Activated naive CD8-positive, alpha-beta T cell (primary cell): ENCODE measurements around the gene OGDHL.

ENCODE experiments used
- H3K27ac Mint-ChIP-seq: one replicate; pipeline ENCODE4 v1.8.0; 2021; ENCODE audit warnings: mixed read lengths
- H3K27me3 Mint-ChIP-seq: one replicate; pipeline ENCODE4 v1.8.0; 2021; ENCODE audit warnings: mixed read lengths
- H3K36me3 Mint-ChIP-seq: one replicate; pipeline ENCODE4 v1.8.0; 2021; ENCODE audit warnings: mixed read lengths
- H3K4me1 Mint-ChIP-seq: one replicate; pipeline ENCODE4 v1.8.0; 2021; ENCODE audit warnings: low read depth, mixed read lengths
- H3K4me3 Mint-ChIP-seq: one replicate; pipeline ENCODE4 v1.8.0; 2021; ENCODE audit warnings: mild to moderate bottlenecking, mixed read lengths
- H3K9me3 Mint-ChIP-seq: one replicate; pipeline ENCODE4 v1.8.0; 2021; ENCODE audit warnings: low read depth, mixed read lengths

OGDHL gene

GRCh38 chr10:49749144-49749543 lies 13.0 kb downstream of the OGDHL start:
- Mint-ChIP-seq H3K9me3 (no peaks in the 10 kb centered on the region), H3K4me1 (no peaks in the 10 kb centered on the region), H3K27ac (no peak overlapping the region), H3K27me3 (peaks cover 4% of the 10 kb centered on the region), H3K4me3 (no peak overlapping the region), H3K36me3 (no peaks in the 10 kb centered on the region)

- peaks cover 4% of the 10 kb centered on the region for H3K27me3 Mint-ChIP-seq
- no peaks in the 10 kb centered on the region for H3K4me1 Mint-ChIP-seq
- H3K27ac Mint-ChIP-seq = no peak overlapping the region
- no peaks in the 10 kb centered on the region for H3K9me3 Mint-ChIP-seq
- H3K36me3 Mint-ChIP-seq = no peaks in the 10 kb centered on the region
- H3K4me3 Mint-ChIP-seq = no peak overlapping the region
Measured at GRCh38 chr10:49748006-49748405, 14.1 kb downstream of the OGDHL start.

- Mint-ChIP-seq H3K4me1 (no peaks in the 10 kb centered on the region), H3K4me3 (no peak overlapping the region), H3K27me3 (peaks cover 2% of the 10 kb centered on the region)
Measured at GRCh38 chr10:49747303-49747646, 14.8 kb downstream of the OGDHL start.

GRCh38 chr10:49746626-49747302 lies 15.4 kb downstream of the OGDHL start:
- H3K27ac Mint-ChIP-seq = no peak overlapping the region
- no peaks in the 10 kb centered on the region for H3K4me1 Mint-ChIP-seq
- H3K27me3 Mint-ChIP-seq = peaks cover 2% of the 10 kb centered on the region
- no peak overlapping the region for H3K4me3 Mint-ChIP-seq
- no peaks in the 10 kb centered on the region for H3K9me3 Mint-ChIP-seq
- H3K36me3 Mint-ChIP-seq = no peaks in the 10 kb centered on the region

More at GRCh38 chr10:49747303-49747646, 14.8 kb downstream of the OGDHL start:
- Mint-ChIP-seq H3K27ac (no peak overlapping the region), H3K9me3 (no peaks in the 10 kb centered on the region), H3K36me3 (no peaks in the 10 kb centered on the region)

GRCh38 chr10:49745756-49746155 lies 16.4 kb downstream of the OGDHL start:
- Mint-ChIP-seq H3K4me1 (no peaks in the 10 kb centered on the region), H3K27me3 (no peaks in the 10 kb centered on the region)

GRCh38 chr10:49744924-49745605 lies 17.1 kb downstream of the OGDHL start:
- no peaks in the 10 kb centered on the region for H3K27me3 Mint-ChIP-seq
- no peak overlapping the region for H3K4me3 Mint-ChIP-seq
- no peaks in the 10 kb centered on the region for H3K4me1 Mint-ChIP-seq
- H3K27ac Mint-ChIP-seq = no peak overlapping the region
- H3K36me3 Mint-ChIP-seq = no peaks in the 10 kb centered on the region
- H3K9me3 Mint-ChIP-seq = no peaks in the 10 kb centered on the region

More at GRCh38 chr10:49745756-49746155, 16.4 kb downstream of the OGDHL start:
- no peak overlapping the region for H3K27ac Mint-ChIP-seq
- no peaks in the 10 kb centered on the region for H3K9me3 Mint-ChIP-seq
- no peaks in the 10 kb centered on the region for H3K36me3 Mint-ChIP-seq
- H3K4me3 Mint-ChIP-seq = no peak overlapping the region

GRCh38 chr10:49744091-49744685 lies 17.9 kb downstream of the OGDHL start:
- H3K27me3 Mint-ChIP-seq = no peaks in the 10 kb centered on the region
- no peaks in the 10 kb centered on the region for H3K9me3 Mint-ChIP-seq
- no peaks in the 10 kb centered on the region for H3K36me3 Mint-ChIP-seq
- H3K4me1 Mint-ChIP-seq = no peaks in the 10 kb centered on the region
- no peak overlapping the region for H3K4me3 Mint-ChIP-seq
- no peak overlapping the region for H3K27ac Mint-ChIP-seq

- H3K4me3 Mint-ChIP-seq = no peak overlapping the region
- no peaks in the 10 kb centered on the region for H3K9me3 Mint-ChIP-seq
- no peaks in the 10 kb centered on the region for H3K36me3 Mint-ChIP-seq
- H3K4me1 Mint-ChIP-seq = no peaks in the 10 kb centered on the region
- H3K27me3 Mint-ChIP-seq = no peaks in the 10 kb centered on the region
- no peak overlapping the region for H3K27ac Mint-ChIP-seq
Measured at GRCh38 chr10:49743464-49744075, 18.6 kb downstream of the OGDHL start.

GRCh38 chr10:49742683-49743463 lies 19.2 kb downstream of the OGDHL start:
- H3K27ac Mint-ChIP-seq = no peak overlapping the region
- H3K27me3 Mint-ChIP-seq = no peaks in the 10 kb centered on the region
- no peaks in the 10 kb centered on the region for H3K4me1 Mint-ChIP-seq
- H3K4me3 Mint-ChIP-seq = no peak overlapping the region
- H3K9me3 Mint-ChIP-seq = no peaks in the 10 kb centered on the region
- H3K36me3 Mint-ChIP-seq = no peaks in the 10 kb centered on the region

GRCh38 chr10:49741108-49741995 lies 20.8 kb downstream of the OGDHL start:
- no peaks in the 10 kb centered on the region for H3K27me3 Mint-ChIP-seq
- H3K27ac Mint-ChIP-seq = no peak overlapping the region
- no peaks in the 10 kb centered on the region for H3K36me3 Mint-ChIP-seq
- no peak overlapping the region for H3K4me3 Mint-ChIP-seq
- no peaks in the 10 kb centered on the region for H3K9me3 Mint-ChIP-seq
- H3K4me1 Mint-ChIP-seq = no peaks in the 10 kb centered on the region

GRCh38 chr10:49740346-49741107 lies 21.6 kb downstream of the OGDHL start:
- no peak overlapping the region for H3K27ac Mint-ChIP-seq
- no peaks in the 10 kb centered on the region for H3K36me3 Mint-ChIP-seq
- no peaks in the 10 kb centered on the region for H3K4me1 Mint-ChIP-seq

GRCh38 chr10:49739426-49739825 lies 22.7 kb downstream of the OGDHL start:
- no peaks in the 10 kb centered on the region for H3K27me3 Mint-ChIP-seq
- no peaks in the 10 kb centered on the region for H3K36me3 Mint-ChIP-seq
- H3K9me3 Mint-ChIP-seq = no peaks in the 10 kb centered on the region
- H3K27ac Mint-ChIP-seq = no peak overlapping the region
- no peaks in the 10 kb centered on the region for H3K4me1 Mint-ChIP-seq
- H3K4me3 Mint-ChIP-seq = no peak overlapping the region

More at GRCh38 chr10:49740346-49741107, 21.6 kb downstream of the OGDHL start:
- Mint-ChIP-seq H3K27me3 (no peaks in the 10 kb centered on the region), H3K9me3 (no peaks in the 10 kb centered on the region), H3K4me3 (no peak overlapping the region)

- Mint-ChIP-seq H3K9me3 (no peaks in the 10 kb centered on the region), H3K27me3 (no peaks in the 10 kb centered on the region), H3K4me1 (no peaks in the 10 kb centered on the region), H3K36me3 (no peaks in the 10 kb centered on the region), H3K27ac (no peak overlapping the region), H3K4me3 (no peak overlapping the region)
Measured at GRCh38 chr10:49738616-49739360, 23.3 kb downstream of the OGDHL start.
